ENCODE results near the gene FIBP. TPM values are rescaled to one million over a fixed set of nuclear protein-coding genes. Genes with fewer than 3 reads are reported as not detected.

The FIBP gene
- total and polyA plus RNA-seq, 2 experiments from 2014 or later, result 200 to 201 TPM

DNA sequence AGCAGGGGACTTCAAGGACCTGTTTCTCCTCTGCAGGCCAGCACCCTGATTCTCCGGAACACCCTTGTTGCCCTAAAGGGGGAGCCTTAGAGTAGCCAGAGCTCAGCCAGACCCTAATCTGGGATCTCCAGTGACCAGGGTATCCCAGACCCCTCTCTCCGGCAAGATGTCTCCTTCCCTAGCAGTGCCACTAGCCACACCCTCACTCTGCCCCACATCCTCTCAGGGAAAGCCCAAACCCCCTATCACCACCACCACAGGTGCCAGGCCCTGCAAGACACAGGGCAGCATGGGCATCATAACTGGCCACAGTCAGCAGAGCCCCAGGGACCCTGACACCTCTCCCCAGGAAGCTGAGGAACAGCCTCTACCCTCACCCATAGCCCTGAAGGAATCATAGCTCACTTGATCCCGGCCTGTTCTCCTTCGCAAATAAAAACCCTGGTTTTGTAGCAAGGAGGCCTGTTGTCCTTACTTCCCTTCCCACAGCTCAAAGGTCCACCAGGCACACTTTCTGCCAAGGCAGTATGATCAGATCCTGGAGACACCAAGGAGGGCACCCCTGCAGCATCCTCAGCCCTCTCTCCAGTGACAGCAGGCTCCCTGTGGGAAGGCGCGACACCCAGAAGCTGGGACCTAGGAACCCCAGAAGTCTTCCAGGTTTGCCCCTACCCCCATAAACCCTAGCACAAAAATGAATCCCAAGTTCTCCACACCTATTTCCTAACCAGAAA lies 34.9 kb downstream of the FIBP start:
- WGBS, 2 experiments (ENCODE audit: low coverage in 1 of 2, low lambda C conversion rate in 2 of 2, missing lambda C conversion rate in 2 of 2), result 81% methylated on average over 6 of the region's 6 CpGs
- Histone ChIP-seq H3K9ac (peak overlapping the region; percentile 16; the same call in 1 of the 2 replicates), H3K9me2 (ENCODE audit: insufficient read depth) (no peaks in the 10 kb centered on the region), H4K20me1 (ENCODE audit: insufficient read depth) (peaks cover 23% of the 10 kb centered on the region; the same call in 1 of the 2 replicates), H3K9me3 (ENCODE audit: low read depth) (no peaks in the 10 kb centered on the region), H3K4me2 (ENCODE audit: unreplicated experiment) (no peak overlapping the region), H3K79me2 (ENCODE audit: insufficient read depth) (peaks cover 49% of the 10 kb centered on the region), H3K27ac (no peak overlapping the region), H3F3A (ENCODE audit: insufficient read depth) (peaks cover 62% of the 10 kb centered on the region), H3K36me3 (ENCODE audit: low read depth) (peaks cover 44% of the 10 kb centered on the region), H3K4me1 (ENCODE audit: insufficient read depth) (peaks cover 5% of the 10 kb centered on the region; the same call in 1 of the 2 replicates), H3K27me3 (replicated peaks; ENCODE audit: insufficient read depth) (no peaks in the 10 kb centered on the region), H3K4me3 (no peak overlapping the region), H2AFZ (no peak overlapping the region)
- DNase-seq, result no peak
- TF ChIP-seq EZH2phosphoT487 (IDR thresholded peaks at IDR 0.05; ENCODE audit: insufficient read depth, low read depth) (no peak), EZH2 (IDR thresholded peaks at IDR 0.05; ENCODE audit: insufficient read depth, poor library complexity, severe bottlenecking) (no peak)
- in situ Hi-C loops (cut with MboI), result no loop called here

DNA sequence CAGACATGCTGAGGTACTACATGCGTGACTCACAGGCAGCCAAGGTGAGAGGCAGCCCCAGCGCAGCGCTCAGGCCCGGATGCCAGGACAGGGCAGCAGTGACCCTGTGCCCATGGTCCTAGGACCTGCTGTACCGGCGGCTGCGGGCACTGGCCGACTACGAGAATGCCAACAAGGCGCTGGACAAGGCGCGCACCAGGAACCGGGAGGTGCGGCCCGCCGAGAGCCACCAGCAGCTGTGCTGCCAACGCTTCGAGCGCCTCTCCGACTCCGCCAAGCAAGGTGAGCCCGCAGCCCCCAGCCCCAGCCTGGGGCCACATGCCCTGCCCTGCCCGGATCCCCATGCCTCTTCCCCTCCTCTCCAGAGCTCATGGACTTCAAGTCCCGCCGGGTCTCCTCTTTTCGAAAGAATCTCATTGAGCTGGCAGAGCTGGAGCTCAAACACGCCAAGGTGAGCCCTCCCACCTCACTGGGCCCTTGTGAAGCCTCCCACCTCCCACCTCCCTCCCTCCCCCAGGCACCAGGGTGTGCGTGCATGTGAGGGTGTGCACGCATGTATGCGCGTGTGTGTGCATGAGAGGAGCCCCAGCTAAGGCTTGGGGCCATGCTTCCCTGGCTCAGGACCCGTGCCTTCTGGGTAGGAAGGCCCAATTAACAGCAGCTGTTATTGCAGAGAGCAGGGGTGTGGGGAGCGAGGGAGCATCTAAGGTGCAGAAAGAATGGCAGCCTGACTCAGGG lies 35.6 kb downstream of the FIBP start:
- Histone ChIP-seq H2AFZ (no peak overlapping the region), H3K4me3 (no peak overlapping the region), H3K9me2 (ENCODE audit: insufficient read depth) (no peaks in the 10 kb centered on the region), H3K36me3 (ENCODE audit: low read depth) (peaks cover 44% of the 10 kb centered on the region), H3F3A (ENCODE audit: insufficient read depth) (peaks cover 60% of the 10 kb centered on the region), H3K9me3 (ENCODE audit: low read depth) (no peaks in the 10 kb centered on the region), H3K79me2 (ENCODE audit: insufficient read depth) (peaks cover 49% of the 10 kb centered on the region), H4K20me1 (ENCODE audit: insufficient read depth) (peaks cover 23% of the 10 kb centered on the region; the same call in 1 of the 2 replicates), H3K9ac (no peak overlapping the region), H3K27me3 (replicated peaks; ENCODE audit: insufficient read depth) (no peaks in the 10 kb centered on the region), H3K27ac (no peak overlapping the region), H3K4me2 (ENCODE audit: unreplicated experiment) (no peak overlapping the region), H3K4me1 (ENCODE audit: insufficient read depth) (peaks cover 5% of the 10 kb centered on the region; the same call in 1 of the 2 replicates)
- TF ChIP-seq EZH2phosphoT487 (IDR thresholded peaks at IDR 0.05; ENCODE audit: insufficient read depth, low read depth), result no peak
- no peak for TF ChIP-seq EZH2 (IDR thresholded peaks at IDR 0.05; ENCODE audit: insufficient read depth, poor library complexity, severe bottlenecking)
- 88 to 92% methylated on average over 21 to 33 of the region's 33 CpGs for WGBS, 2 experiments (ENCODE audit: low coverage in 1 of 2, low lambda C conversion rate in 2 of 2, missing lambda C conversion rate in 2 of 2)
- in situ Hi-C loops (cut with MboI), result no loop called here
- no peak for DNase-seq

DNA sequence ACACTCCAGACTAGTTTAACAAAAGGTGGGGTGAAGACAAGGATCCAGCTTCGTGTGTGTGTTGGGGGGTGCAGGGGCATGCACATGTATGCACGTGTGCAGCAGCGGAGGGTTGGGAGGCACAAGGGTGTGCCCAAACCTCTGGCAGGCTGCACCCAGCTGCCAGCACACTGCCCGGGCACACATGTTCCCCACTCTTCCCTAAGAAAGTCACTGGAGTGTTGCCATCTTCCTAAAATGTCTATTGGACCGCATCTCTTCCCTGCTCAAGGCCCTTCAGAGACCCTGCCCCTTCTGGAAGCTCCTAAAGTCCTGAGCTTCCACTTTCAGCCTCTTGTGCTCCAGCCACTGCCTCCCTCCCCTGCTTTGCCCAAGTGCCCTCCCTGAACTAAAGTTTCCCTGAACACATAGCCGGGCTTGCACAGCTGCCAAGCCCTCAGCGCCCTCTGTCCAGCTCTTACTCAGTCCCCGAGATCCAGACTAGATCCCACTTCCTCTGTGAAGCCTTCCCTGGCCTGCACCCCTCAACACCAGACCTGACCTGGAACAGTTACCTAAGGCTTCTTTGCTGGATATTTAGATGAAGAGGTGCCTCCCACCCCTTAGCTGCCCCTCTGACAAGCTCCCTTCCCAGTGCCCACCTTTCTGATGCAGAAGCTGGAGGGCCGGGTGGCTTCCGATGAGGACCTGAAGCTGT lies 36.3 kb downstream of the FIBP start:
- Histone ChIP-seq H4K20me1 (ENCODE audit: insufficient read depth) (peaks cover 23% of the 10 kb centered on the region; the same call in 1 of the 2 replicates), H3K36me3 (ENCODE audit: low read depth) (peaks cover 44% of the 10 kb centered on the region), H3K4me2 (ENCODE audit: unreplicated experiment) (no peak overlapping the region), H3K4me3 (no peak overlapping the region), H3F3A (ENCODE audit: insufficient read depth) (peaks cover 59% of the 10 kb centered on the region), H3K9me3 (ENCODE audit: low read depth) (no peaks in the 10 kb centered on the region), H3K9me2 (ENCODE audit: insufficient read depth) (no peaks in the 10 kb centered on the region), H3K27ac (no peak overlapping the region), H3K79me2 (ENCODE audit: insufficient read depth) (peaks cover 42% of the 10 kb centered on the region), H3K9ac (no peak overlapping the region), H3K27me3 (replicated peaks; ENCODE audit: insufficient read depth) (no peaks in the 10 kb centered on the region), H3K4me1 (ENCODE audit: insufficient read depth) (peaks cover 5% of the 10 kb centered on the region; the same call in 1 of the 2 replicates), H2AFZ (no peak overlapping the region)
- no peak for TF ChIP-seq EZH2 (IDR thresholded peaks at IDR 0.05; ENCODE audit: insufficient read depth, poor library complexity, severe bottlenecking)
- no peak for TF ChIP-seq EZH2phosphoT487 (IDR thresholded peaks at IDR 0.05; ENCODE audit: insufficient read depth, low read depth)
- 81 to 91% methylated on average over 10 of the region's 10 CpGs for WGBS, 2 experiments (ENCODE audit: low coverage in 1 of 2, low lambda C conversion rate in 2 of 2, missing lambda C conversion rate in 2 of 2)
- in situ Hi-C loops (cut with MboI), result no loop called here
- DNase-seq, result no peak

DNA sequence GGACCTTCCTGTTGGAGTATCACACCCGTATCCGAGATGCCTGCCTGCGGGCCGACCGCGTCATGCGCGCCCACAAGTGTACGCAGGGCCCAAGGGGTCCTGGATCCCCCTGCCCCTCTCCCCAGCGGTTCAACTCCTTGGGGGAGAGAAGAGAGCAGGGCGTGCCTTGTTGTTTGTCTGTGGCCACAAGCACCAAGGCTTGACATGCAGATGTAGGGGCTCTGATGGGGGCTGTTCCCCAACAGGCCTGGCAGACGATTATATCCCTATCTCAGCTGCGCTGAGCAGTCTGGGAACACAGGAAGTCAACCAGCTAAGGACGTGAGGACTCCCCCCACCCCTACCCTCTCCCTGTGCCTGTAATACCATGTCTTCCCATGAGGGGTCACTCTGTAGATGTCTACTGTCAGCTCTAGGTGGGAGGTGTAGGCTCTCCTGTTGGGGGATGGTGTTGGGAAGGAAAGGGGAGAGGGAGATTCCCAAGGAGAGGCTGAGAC lies 37.1 kb downstream of the FIBP start:
- Histone ChIP-seq H3K4me2 (ENCODE audit: unreplicated experiment) (no peak overlapping the region), H3F3A (ENCODE audit: insufficient read depth) (peaks cover 51% of the 10 kb centered on the region), H3K9me3 (ENCODE audit: low read depth) (no peaks in the 10 kb centered on the region), H3K4me1 (ENCODE audit: insufficient read depth) (peaks cover 3% of the 10 kb centered on the region; the same call in 1 of the 2 replicates), H4K20me1 (ENCODE audit: insufficient read depth) (peaks cover 14% of the 10 kb centered on the region; the same call in 1 of the 2 replicates), H3K27me3 (replicated peaks; ENCODE audit: insufficient read depth) (no peaks in the 10 kb centered on the region), H3K4me3 (no peak overlapping the region), H3K79me2 (ENCODE audit: insufficient read depth) (peaks cover 34% of the 10 kb centered on the region), H3K27ac (no peak overlapping the region), H3K36me3 (ENCODE audit: low read depth) (peaks cover 37% of the 10 kb centered on the region), H3K9ac (no peak overlapping the region), H2AFZ (no peak overlapping the region), H3K9me2 (ENCODE audit: insufficient read depth) (no peaks in the 10 kb centered on the region)
- TF ChIP-seq EZH2 (IDR thresholded peaks at IDR 0.05; ENCODE audit: insufficient read depth, poor library complexity, severe bottlenecking) (no peak), EZH2phosphoT487 (IDR thresholded peaks at IDR 0.05; ENCODE audit: insufficient read depth, low read depth) (no peak)
- DNase-seq, result no peak
- 82 to 86% methylated on average over 13 to 14 of the region's 14 CpGs for WGBS, 2 experiments (ENCODE audit: low coverage in 1 of 2, low lambda C conversion rate in 2 of 2, missing lambda C conversion rate in 2 of 2)
- in situ Hi-C loops (cut with MboI), result no loop called here

Measured in GM23248 (cell line).